Neural cell (in vitro differentiated cells): ENCODE data around the gene NSFL1C.

ENCODE experiments used
- EZH2 ChIP-seq: fragments of 200-600, 300-800 bp; shearing (Covaris generic), sonication (generic); IDR thresholded peaks from 2 replicates; pipeline ENCODE4 v1.6.1; 2014; ENCODE audit warnings: antibody characterized with exemption, low read length, borderline replicate concordance, mild to moderate bottlenecking; ENCODE audit not compliant: insufficient read depth, poor library complexity, severe bottlenecking
- POLR2AphosphoS5 ChIP-seq: IDR thresholded peaks from 2 replicates; pipeline ENCODE4 v1.6.1; 2012
- SMC3 ChIP-seq: fragments of 450-650 bp; conservative IDR thresholded peaks from 2 replicates; pipeline ENCODE4 v1.6.1; 2014; ENCODE audit warnings: antibody characterized with exemption, mild to moderate bottlenecking, moderate library complexity; ENCODE audit not compliant: poor library complexity
- TAF1 ChIP-seq: IDR thresholded peaks from 2 replicates; pipeline ENCODE4 v1.6.1; 2012; ENCODE audit warnings: low read depth
- TF ChIP-seq, protein P1 (sequence below): fragments of 450-650 bp; IDR thresholded peaks from 2 replicates; pipeline ENCODE4 v1.5.1; 2014; ENCODE audit warnings: antibody characterized with exemption, mild to moderate bottlenecking, moderate library complexity; ENCODE audit not compliant: poor library complexity, severe bottlenecking

DNA sequence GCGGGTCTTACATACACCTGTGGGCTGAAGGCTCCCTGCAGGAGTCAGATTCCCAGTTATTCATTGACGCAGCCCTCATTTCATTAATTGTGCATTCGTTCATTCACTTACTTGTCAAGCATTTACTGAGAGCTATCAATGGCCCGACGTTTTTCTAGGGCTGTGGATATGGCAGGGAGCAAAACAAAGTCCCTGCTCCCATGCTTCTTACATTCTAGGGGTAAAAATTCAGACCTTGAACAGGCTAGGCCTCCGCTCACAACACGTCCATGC lies 369 bp upstream of the NSFL1C start:
- TF ChIP-seq, protein P1, sequence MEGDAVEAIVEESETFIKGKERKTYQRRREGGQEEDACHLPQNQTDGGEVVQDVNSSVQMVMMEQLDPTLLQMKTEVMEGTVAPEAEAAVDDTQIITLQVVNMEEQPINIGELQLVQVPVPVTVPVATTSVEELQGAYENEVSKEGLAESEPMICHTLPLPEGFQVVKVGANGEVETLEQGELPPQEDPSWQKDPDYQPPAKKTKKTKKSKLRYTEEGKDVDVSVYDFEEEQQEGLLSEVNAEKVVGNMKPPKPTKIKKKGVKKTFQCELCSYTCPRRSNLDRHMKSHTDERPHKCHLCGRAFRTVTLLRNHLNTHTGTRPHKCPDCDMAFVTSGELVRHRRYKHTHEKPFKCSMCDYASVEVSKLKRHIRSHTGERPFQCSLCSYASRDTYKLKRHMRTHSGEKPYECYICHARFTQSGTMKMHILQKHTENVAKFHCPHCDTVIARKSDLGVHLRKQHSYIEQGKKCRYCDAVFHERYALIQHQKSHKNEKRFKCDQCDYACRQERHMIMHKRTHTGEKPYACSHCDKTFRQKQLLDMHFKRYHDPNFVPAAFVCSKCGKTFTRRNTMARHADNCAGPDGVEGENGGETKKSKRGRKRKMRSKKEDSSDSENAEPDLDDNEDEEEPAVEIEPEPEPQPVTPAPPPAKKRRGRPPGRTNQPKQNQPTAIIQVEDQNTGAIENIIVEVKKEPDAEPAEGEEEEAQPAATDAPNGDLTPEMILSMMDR, result no peak
- TF ChIP-seq SMC3 (no peak), TAF1 (no peak), EZH2 (no peak), POLR2AphosphoS5 (no peak)
